ENCODE data around the gene TBC1D10A.

TBC1D10A gene

GRCh38 chr22:30334646-30335045 lies 7.9 kb upstream of the TBC1D10A start:
- H3K4me3 ChIP-seq (ENCODE audit: low read depth in 1 of 5, low read length in 5 of 5), result no peak overlapping the region
- H3K27ac ChIP-seq (ENCODE audit: low read depth, low read length), result no peak overlapping the region
- H3K9ac ChIP-seq (ENCODE audit: low read length in 5 of 5), result no peak overlapping the region
- H3K27me3 ChIP-seq (ENCODE audit: control insufficient read depth in 5 of 5, insufficient read depth in 4 of 5, low read length in 5 of 5), result no peaks in the 10 kb centered on the region
- peaks cover 10 to 88% (median 76%) of the 10 kb centered on the region in 5 donors for H3K36me3 ChIP-seq (ENCODE audit: control insufficient read depth in 5 of 5, insufficient read depth in 5 of 5, low read length in 5 of 5)
- peaks cover 2 to 37% (median 13%) of the 10 kb centered on the region in 5 donors for H3K4me1 ChIP-seq (ENCODE audit: control insufficient read depth in 5 of 5, insufficient read depth in 5 of 5, low read length in 5 of 5)
- H3K9me3 ChIP-seq (ENCODE audit: control insufficient read depth in 5 of 5, low read length in 5 of 5), result no peaks in the 10 kb centered on the region

DNA sequence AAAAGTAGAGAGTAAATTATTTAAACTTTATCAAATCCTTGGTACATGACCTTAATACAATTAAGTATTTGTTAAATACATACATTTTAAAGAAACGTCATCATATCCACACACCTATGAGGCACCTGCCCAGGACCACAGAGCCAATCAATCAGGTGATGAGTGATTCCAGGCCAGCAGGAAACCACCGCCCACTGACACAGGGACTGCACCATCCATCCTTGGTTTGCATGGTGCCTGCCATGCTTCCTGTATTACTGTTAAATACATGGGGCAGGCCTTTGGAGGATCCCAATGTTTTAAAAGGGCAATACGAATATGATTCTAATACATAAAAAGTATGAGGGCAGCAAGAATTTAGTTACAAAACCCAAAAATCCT lies 7.0 kb upstream of the TBC1D10A start:
- H3K4me3 ChIP-seq (ENCODE audit: low read depth in 1 of 5, low read length in 5 of 5), result no peak overlapping the region
- H3K27ac ChIP-seq (ENCODE audit: low read depth, low read length), result no peak overlapping the region
- no peak overlapping the region for H3K9ac ChIP-seq (ENCODE audit: low read length in 5 of 5)
- H3K27me3 ChIP-seq (ENCODE audit: control insufficient read depth in 5 of 5, insufficient read depth in 4 of 5, low read length in 5 of 5), result no peaks in the 10 kb centered on the region
- peaks cover 2 to 33% (median 13%) of the 10 kb centered on the region in 5 donors for H3K4me1 ChIP-seq (ENCODE audit: control insufficient read depth in 5 of 5, insufficient read depth in 5 of 5, low read length in 5 of 5)
- peaks cover 10 to 79% (median 67%) of the 10 kb centered on the region in 5 donors for H3K36me3 ChIP-seq (ENCODE audit: control insufficient read depth in 5 of 5, insufficient read depth in 5 of 5, low read length in 5 of 5)
- H3K9me3 ChIP-seq (ENCODE audit: control insufficient read depth in 5 of 5, low read length in 5 of 5), result no peaks in the 10 kb centered on the region

GRCh38 chr22:30332994-30333706 lies 6.4 kb upstream of the TBC1D10A start:
- H3K9ac ChIP-seq (ENCODE audit: low read length in 5 of 5), result no peak overlapping the region
- no peaks in the 10 kb centered on the region for H3K27me3 ChIP-seq (ENCODE audit: control insufficient read depth in 5 of 5, insufficient read depth in 4 of 5, low read length in 5 of 5)
- no peak overlapping the region for H3K4me3 ChIP-seq (ENCODE audit: low read depth in 1 of 5, low read length in 5 of 5)
- no peak overlapping the region for H3K27ac ChIP-seq (ENCODE audit: low read depth, low read length)
- peaks cover 2 to 29% (median 13%) of the 10 kb centered on the region in 5 donors for H3K4me1 ChIP-seq (ENCODE audit: control insufficient read depth in 5 of 5, insufficient read depth in 5 of 5, low read length in 5 of 5)
- H3K36me3 ChIP-seq (ENCODE audit: control insufficient read depth in 5 of 5, insufficient read depth in 5 of 5, low read length in 5 of 5), result peaks cover 10 to 73% (median 63%) of the 10 kb centered on the region in 5 donors
- H3K9me3 ChIP-seq (ENCODE audit: control insufficient read depth in 5 of 5, low read length in 5 of 5), result no peaks in the 10 kb centered on the region

DNA sequence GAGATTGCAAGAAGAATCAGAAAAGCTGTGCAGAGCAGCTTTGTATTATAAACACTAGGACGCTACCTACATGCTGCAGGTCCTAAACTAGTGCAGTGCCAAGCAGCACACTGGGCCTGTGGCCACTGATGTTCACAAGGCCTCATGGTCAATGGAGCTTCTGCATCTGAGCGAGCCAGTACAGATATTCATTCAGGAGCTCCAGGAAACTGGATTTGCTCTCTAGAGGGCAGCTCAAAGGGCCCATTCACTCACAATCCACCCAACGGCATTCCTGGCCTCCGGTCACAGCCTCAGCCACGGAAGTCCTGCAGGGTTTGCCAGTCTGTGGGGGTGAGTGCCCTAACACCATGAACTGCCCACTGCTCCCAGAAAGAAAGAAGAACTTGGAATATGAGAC lies 5.8 kb upstream of the TBC1D10A start:
- Histone ChIP-seq H3K4me3 (ENCODE audit: low read depth in 1 of 5, low read length in 5 of 5) (no peak overlapping the region), H3K4me1 (ENCODE audit: control insufficient read depth in 5 of 5, insufficient read depth in 5 of 5, low read length in 5 of 5) (peaks cover 2 to 24% (median 13%) of the 10 kb centered on the region in 5 donors), H3K27ac (ENCODE audit: low read depth, low read length) (no peak overlapping the region), H3K27me3 (ENCODE audit: control insufficient read depth in 5 of 5, insufficient read depth in 4 of 5, low read length in 5 of 5) (no peaks in the 10 kb centered on the region), H3K9me3 (ENCODE audit: control insufficient read depth in 5 of 5, low read length in 5 of 5) (no peaks in the 10 kb centered on the region), H3K36me3 (ENCODE audit: control insufficient read depth in 5 of 5, insufficient read depth in 5 of 5, low read length in 5 of 5) (peaks cover 10 to 67% (median 57%) of the 10 kb centered on the region in 5 donors), H3K9ac (ENCODE audit: low read length in 5 of 5) (no peak overlapping the region)

- H3K4me3 ChIP-seq (ENCODE audit: low read depth in 1 of 5, low read length in 5 of 5), result no peak overlapping the region
- H3K36me3 ChIP-seq (ENCODE audit: control insufficient read depth in 5 of 5, insufficient read depth in 5 of 5, low read length in 5 of 5), result peaks cover 3 to 27% (median 17%) of the 10 kb centered on the region in 5 donors
- no peaks in the 10 kb centered on the region for H3K9me3 ChIP-seq (ENCODE audit: control insufficient read depth in 5 of 5, low read length in 5 of 5)
- no peaks in the 10 kb centered on the region for H3K27me3 ChIP-seq (ENCODE audit: control insufficient read depth in 5 of 5, insufficient read depth in 4 of 5, low read length in 5 of 5)
- H3K27ac ChIP-seq (ENCODE audit: low read depth, low read length), result no peak overlapping the region
- H3K4me1 ChIP-seq (ENCODE audit: control insufficient read depth in 5 of 5, insufficient read depth in 5 of 5, low read length in 5 of 5), result peaks cover 14 to 37% (median 32%) of the 10 kb centered on the region in 5 donors
- H3K9ac ChIP-seq (ENCODE audit: low read length in 5 of 5), result no peak overlapping the region
Observed at GRCh38 chr22:30328466-30329049, 1.8 kb upstream of the TBC1D10A start.

DNA sequence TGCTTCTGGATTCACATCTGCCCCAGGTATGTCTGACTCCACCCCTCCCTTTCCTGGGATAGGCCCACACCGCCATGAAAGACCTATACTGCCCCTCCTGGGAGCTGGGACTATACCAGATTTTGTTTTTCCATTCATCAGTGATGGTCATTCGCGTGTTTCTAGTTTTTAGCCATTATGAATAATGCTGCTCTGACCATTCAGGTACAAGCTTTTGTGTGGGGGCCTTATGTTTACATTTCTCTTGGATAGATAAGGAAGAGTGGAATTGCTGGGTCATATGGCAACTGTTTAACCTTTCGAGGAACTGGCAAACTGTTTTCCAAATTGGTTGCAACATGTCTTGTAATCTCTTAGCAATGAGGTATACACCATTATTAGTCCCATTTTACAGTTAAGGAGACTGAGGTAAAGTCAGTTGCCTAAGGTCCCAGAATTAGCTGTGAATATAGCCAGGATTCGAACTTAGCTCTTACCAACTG lies 1.2 kb upstream of the TBC1D10A start:
- Histone ChIP-seq H3K27me3 (ENCODE audit: control insufficient read depth in 5 of 5, insufficient read depth in 4 of 5, low read length in 5 of 5) (no peaks in the 10 kb centered on the region), H3K27ac (ENCODE audit: low read depth, low read length) (no peak overlapping the region), H3K9me3 (ENCODE audit: control insufficient read depth in 5 of 5, low read length in 5 of 5) (no peaks in the 10 kb centered on the region), H3K4me1 (ENCODE audit: control insufficient read depth in 5 of 5, insufficient read depth in 5 of 5, low read length in 5 of 5) (peaks cover 14 to 39% (median 36%) of the 10 kb centered on the region in 5 donors), H3K4me3 (ENCODE audit: low read depth in 1 of 5, low read length in 5 of 5) (no peak overlapping the region), H3K9ac (ENCODE audit: low read length in 5 of 5) (peak overlapping the region in 1 of 5 donors; percentile 75), H3K36me3 (ENCODE audit: control insufficient read depth in 5 of 5, insufficient read depth in 5 of 5, low read length in 5 of 5) (peaks cover 0 to 21% (median 11%) of the 10 kb centered on the region in 5 donors)

DNA sequence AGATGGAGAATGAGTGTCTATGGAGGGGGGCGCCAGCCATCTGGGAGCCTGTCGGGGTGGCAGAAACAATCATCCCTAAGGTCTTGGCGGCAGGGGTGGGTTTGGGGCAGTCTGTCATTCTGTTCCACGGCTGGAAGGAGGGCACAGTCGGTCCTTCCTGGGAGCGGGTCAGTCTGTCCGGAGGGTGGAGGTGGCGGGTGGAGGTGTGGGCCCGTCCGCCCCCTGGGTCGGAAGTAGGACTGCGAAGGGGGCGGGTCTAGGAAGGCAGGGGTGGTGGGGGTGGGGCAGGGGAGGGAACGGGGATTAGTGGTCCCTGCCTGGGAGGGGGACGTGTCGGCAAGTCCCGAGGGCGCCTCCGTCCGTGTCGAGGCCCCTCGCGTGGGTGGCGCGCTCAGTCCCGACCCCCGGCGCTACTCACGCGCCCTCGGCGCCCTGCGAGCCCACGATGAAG lies 461 bp downstream of the TBC1D10A start:
- H3K4me3 ChIP-seq (ENCODE audit: low read depth in 1 of 5, low read length in 5 of 5), result peak overlapping the region; percentile 81 to 87 (median 81)
- H3K4me1 ChIP-seq (ENCODE audit: control insufficient read depth in 5 of 5, insufficient read depth in 5 of 5, low read length in 5 of 5), result peaks cover 16 to 49% (median 47%) of the 10 kb centered on the region in 5 donors
- H3K27me3 ChIP-seq (ENCODE audit: control insufficient read depth in 5 of 5, insufficient read depth in 4 of 5, low read length in 5 of 5), result no peaks in the 10 kb centered on the region
- H3K9me3 ChIP-seq (ENCODE audit: control insufficient read depth in 5 of 5, low read length in 5 of 5), result no peaks in the 10 kb centered on the region
- H3K9ac ChIP-seq (ENCODE audit: low read length in 5 of 5), result peak overlapping the region; percentile 74 to 96 (median 90)
- H3K36me3 ChIP-seq (ENCODE audit: control insufficient read depth in 5 of 5, insufficient read depth in 5 of 5, low read length in 5 of 5), result peaks cover 0 to 10% (median 3%) of the 10 kb centered on the region in 5 donors
- peak overlapping the region; percentile 99 for H3K27ac ChIP-seq (ENCODE audit: low read depth, low read length)

DNA sequence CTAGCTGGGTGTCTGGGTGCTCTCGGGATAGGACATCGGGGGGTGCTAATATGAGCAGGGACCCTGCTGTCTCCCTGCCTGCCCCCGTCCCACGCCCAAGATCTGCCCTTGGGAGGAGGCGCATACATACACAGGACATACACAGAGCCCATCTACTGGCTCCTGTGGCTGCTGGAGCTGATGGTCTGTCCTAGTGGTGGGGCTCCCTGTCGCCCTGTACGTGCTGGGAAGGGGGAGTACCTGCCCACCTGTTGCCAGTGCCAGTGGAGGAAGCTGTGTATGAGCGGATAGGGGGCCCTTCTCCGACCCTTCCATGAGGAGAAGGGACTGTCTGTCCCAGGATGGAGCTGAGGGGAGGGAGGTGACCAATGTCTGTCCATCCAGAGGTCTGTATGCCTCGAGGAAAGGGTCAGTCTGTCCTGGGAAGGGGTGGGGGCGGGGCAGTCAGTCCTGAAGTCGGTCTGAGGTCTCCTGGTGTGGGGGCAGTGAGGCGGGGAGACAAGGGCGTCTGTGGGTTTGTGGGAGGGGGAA lies 952 bp downstream of the TBC1D10A start:
- H3K27me3 ChIP-seq (ENCODE audit: control insufficient read depth in 5 of 5, insufficient read depth in 4 of 5, low read length in 5 of 5), result no peaks in the 10 kb centered on the region
- H3K9ac ChIP-seq (ENCODE audit: low read length in 5 of 5), result peak overlapping the region; percentile 71 to 96 (median 90)
- peak overlapping the region; percentile 81 to 87 (median 81) for H3K4me3 ChIP-seq (ENCODE audit: low read depth in 1 of 5, low read length in 5 of 5)
- H3K9me3 ChIP-seq (ENCODE audit: control insufficient read depth in 5 of 5, low read length in 5 of 5), result no peaks in the 10 kb centered on the region
- peaks cover 0 to 6% (median under 1%) of the 10 kb centered on the region in 5 donors for H3K36me3 ChIP-seq (ENCODE audit: control insufficient read depth in 5 of 5, insufficient read depth in 5 of 5, low read length in 5 of 5)
- peaks cover 20 to 54% (median 52%) of the 10 kb centered on the region in 5 donors for H3K4me1 ChIP-seq (ENCODE audit: control insufficient read depth in 5 of 5, insufficient read depth in 5 of 5, low read length in 5 of 5)
- H3K27ac ChIP-seq (ENCODE audit: low read depth, low read length), result peak overlapping the region; percentile 99

DNA sequence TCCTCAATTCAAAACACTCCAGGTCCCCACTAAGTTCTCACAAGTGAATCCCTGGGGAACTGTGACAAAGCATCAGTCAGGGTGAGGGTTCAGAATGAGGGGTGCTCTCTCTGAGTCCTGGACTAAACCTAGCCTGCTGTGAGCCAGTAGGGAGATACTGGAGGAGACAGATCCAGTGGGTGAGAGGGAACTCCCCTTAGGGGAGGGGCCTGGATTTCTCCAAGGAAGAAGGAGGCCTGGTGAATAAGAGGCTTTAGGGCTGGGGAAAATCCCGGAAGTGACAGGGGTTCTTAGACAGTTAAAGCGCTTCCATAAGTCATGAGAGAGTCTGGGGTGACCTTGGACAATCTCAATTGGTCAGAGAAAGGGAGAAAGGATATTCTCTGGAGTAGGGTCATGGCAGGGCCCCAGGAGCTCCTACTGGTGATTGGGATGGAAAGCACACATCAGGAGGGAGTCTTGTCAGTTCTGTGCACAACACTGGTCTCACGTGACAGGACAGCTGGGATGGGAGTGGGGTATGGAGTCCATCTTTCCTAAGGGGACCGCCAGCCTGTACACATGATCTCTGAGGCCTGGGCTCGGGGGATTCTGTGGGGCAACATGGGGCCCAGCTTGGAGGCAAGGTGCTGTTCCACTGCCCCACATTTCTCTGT lies 1.5 kb downstream of the TBC1D10A start:
- Histone ChIP-seq H3K4me1 (ENCODE audit: control insufficient read depth in 5 of 5, insufficient read depth in 5 of 5, low read length in 5 of 5) (peaks cover 22 to 60% (median 58%) of the 10 kb centered on the region in 5 donors), H3K27me3 (ENCODE audit: control insufficient read depth in 5 of 5, insufficient read depth in 4 of 5, low read length in 5 of 5) (no peaks in the 10 kb centered on the region), H3K4me3 (ENCODE audit: low read depth in 1 of 5, low read length in 5 of 5) (peak overlapping the region; percentile 81 to 87 (median 81)), H3K9ac (ENCODE audit: low read length in 5 of 5) (peak overlapping the region; percentile 72 to 96 (median 90)), H3K9me3 (ENCODE audit: control insufficient read depth in 5 of 5, low read length in 5 of 5) (no peaks in the 10 kb centered on the region), H3K27ac (ENCODE audit: low read depth, low read length) (peak overlapping the region; percentile 99), H3K36me3 (ENCODE audit: control insufficient read depth in 5 of 5, insufficient read depth in 5 of 5, low read length in 5 of 5) (peaks cover 0 to 7% (median 3%) of the 10 kb centered on the region in 5 donors)

Measured in subcutaneous abdominal adipose tissue (tissue), 5 donors.